ENCODE measurements around the gene TAP1. TPM values are rescaled to one million over a fixed set of nuclear protein-coding genes. Genes with fewer than 3 reads are reported as not detected.

TAP1 gene
- total and polyA plus RNA-seq, 9 of the 15 experiments (the other 6 are each of a cell fraction or from before 2014, with no cell fraction given), result 1.3 to 6.0 (median 4.2) TPM

- TF ChIP-seq SREBF1 (IDR thresholded peaks at IDR 0.05; ENCODE audit: borderline replicate concordance, low read depth, low read length) (no peak), SPI1 (IDR thresholded peaks at IDR 0.05; ENCODE audit: borderline replicate concordance, low read depth, low read length) (peak; percentile 47; the same call in 1 of the 2 replicates), ZBTB33 (CRISPR knock-in tag; IDR thresholded peaks at IDR 0.05) (peak; percentile 57; the same call in 1 of the 2 replicates), MTA2 (IDR thresholded peaks at IDR 0.05; ENCODE audit: low read depth) (no peak)
- Histone ChIP-seq H3K27ac (ENCODE audit: extremely low read depth, low read depth, low read length) (no peak overlapping the region), H3K27me3 (ENCODE audit: control insufficient read depth in 2 of 2, insufficient read depth in 2 of 2, low read length in 2 of 2) (peaks cover 9 to 41% of the 10 kb centered on the region in 2 experiments; a peak in 4 of 5 replicates), H3K36me3 (ENCODE audit: control insufficient read depth, insufficient read depth, low read length) (no peaks in the 10 kb centered on the region), H2AFZ (ENCODE audit: low read depth, low read length) (no peak overlapping the region), H3K4me3 (no peak overlapping the region), H3K9ac (ENCODE audit: insufficient read depth in 1 of 2, low read depth in 2 of 2, low read length in 2 of 2) (no peak overlapping the region), H3K4me1 (replicated peaks in 1 of 2; ENCODE audit: control insufficient read depth in 2 of 2, insufficient read depth in 2 of 2, low read length in 2 of 2) (peaks cover 0 to 16% of the 10 kb centered on the region in 2 experiments; a peak in 3 of 5 replicates), H4K20me1 (replicated peaks; ENCODE audit: control insufficient read depth, insufficient read depth, low read length) (no peaks in the 10 kb centered on the region; the same call in 1 of the 2 replicates), H3K79me2 (ENCODE audit: control insufficient read depth, insufficient read depth, low read length) (no peaks in the 10 kb centered on the region), H3K9me1 (ENCODE audit: control insufficient read depth, insufficient read depth, low read length) (no peaks in the 10 kb centered on the region), H3K9me3 (replicated peaks; ENCODE audit: control insufficient read depth, insufficient read depth, low read depth, low read length) (no peaks in the 10 kb centered on the region), H3K4me2 (ENCODE audit: insufficient read depth, low read length) (no peak overlapping the region)
- WGBS (ENCODE audit: insufficient coverage, low coverage, missing lambda C conversion rate), result 11% methylated on average over 10 of the region's 10 CpGs
- intact Hi-C loops (cut with micrococcal nuclease), result no loop called here
- ChIA-PET CTCF (ENCODE audit: low intra/inter-chr PET ratio) (no interaction called here), POLR2A (interaction anchor here (0.6 to 2.9 kb wide), 7 partner anchors 8 to 1131 kb away, joined by 3 to 13 read pairs (median 3); partner anchors contain the start of genes BRD2, PSMB9 and TAP1)
- no peak for ATAC-seq
- in situ Hi-C loops (cut with MboI), result no loop called here
- DNase-seq (ENCODE audit: extremely low read depth in 1 of 4, low spot score in 3 of 4), result no peak
- FAIRE-seq, result no peak
- no TSS peak for BruUV-seq (replicated peaks)
These were observed 8.1 kb downstream of the TAP1 start for GRCh38 chr6:32845384-32845884.

Data from K562 (cell line).